Lower lobe of right lung (tissue), 2 donors: ENCODE results near the gene SEC31A. TPM values are rescaled to one million over a fixed set of nuclear protein-coding genes. Genes with fewer than 3 reads are reported as not detected.
A peak's percentile ranks its signal among the peaks of the same experiment; 100 is the strongest.
"Not testable (repeated sequence)": the region's sequence is repeated elsewhere in the genome, so short reads cannot be mapped to it uniquely, and the experiment has no call there.

Experiments used
- ATAC-seq, 2 donors: fragments of 200-7000 bp; cut with Tn5 transposase; one replicate each; pipeline ENCODE4 v1.9.1; 2020 to 2022; ENCODE audit warnings: mild to moderate bottlenecking in 2 of 2, moderate library complexity in 2 of 2
- DNase-seq: peaks from one replicate; pipeline ENCODE4 v3.0.0-alpha.2; 2020
- H3K27ac ChIP-seq: fragments of 200-600 bp; one replicate; pipeline ENCODE4 v1.8.0; 2022
- H3K27me3 ChIP-seq: fragments of 200-600 bp; one replicate; pipeline ENCODE4 v1.8.0; 2022; ENCODE audit warnings: low read depth
- H3K36me3 ChIP-seq: fragments of 200-600 bp; one replicate; pipeline ENCODE4 v1.8.0; 2022; ENCODE audit warnings: mild to moderate bottlenecking
- H3K4me1 ChIP-seq: fragments of 200-600 bp; one replicate; pipeline ENCODE4 v1.8.0; 2022
- H3K4me3 ChIP-seq: fragments of 200-600 bp; one replicate; pipeline ENCODE4 v1.8.0; 2022; ENCODE audit warnings: mild to moderate bottlenecking
- H3K9me3 ChIP-seq: fragments of 200-600 bp; one replicate; pipeline ENCODE4 v1.8.0; 2022
- intact Hi-C: fragments of 100-400 bp; cut with DNase I; formaldehyde crosslinking; loops from one replicate; pipeline ENCODE4 v1.11.0; 2022
- total RNA-seq: library from RNA; stranded (reverse); fragmentation: NEBNext Ultra II Directional; extraction: Animal tissue kit (Norgen Biotek cat#: 25700); gene quantifications from one replicate; pipeline ENCODE4 v1.2.1, GENCODE V29; 2021
- TF ChIP-seq, protein P1 (sequence below): fragments of 200-600 bp; IDR thresholded peaks from one replicate; pipeline ENCODE4 v1.8.0; 2022; ENCODE audit warnings: antibody characterized with exemption, mild to moderate bottlenecking
- donor health status: DM: no; HTN: yes; CAD: no; lungs with severe emphysema.

The SEC31A gene
- total RNA-seq, 1 donor from 2014 or later, result 183 TPM

DNA sequence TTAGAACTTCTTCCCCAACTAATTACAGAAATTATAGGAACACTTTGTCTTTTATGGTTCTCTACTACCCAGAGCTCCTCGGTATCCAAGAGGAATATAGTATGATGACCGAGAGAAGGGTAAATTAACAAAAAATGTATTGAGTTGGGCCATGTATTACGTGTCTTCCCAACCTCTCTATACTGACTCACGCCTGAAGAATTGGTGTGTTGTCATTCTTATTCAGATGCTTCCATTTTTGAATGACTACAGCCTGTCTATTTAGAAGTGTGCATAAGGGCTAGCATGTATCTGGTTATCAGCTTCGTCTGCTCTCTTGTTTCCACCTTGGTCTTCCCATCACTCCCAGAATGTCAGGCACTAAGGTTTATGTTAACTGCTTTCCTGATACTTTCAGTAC, 67.9 kb downstream of the SEC31A start:
- intact Hi-C loops, result no loop called here

DNA sequence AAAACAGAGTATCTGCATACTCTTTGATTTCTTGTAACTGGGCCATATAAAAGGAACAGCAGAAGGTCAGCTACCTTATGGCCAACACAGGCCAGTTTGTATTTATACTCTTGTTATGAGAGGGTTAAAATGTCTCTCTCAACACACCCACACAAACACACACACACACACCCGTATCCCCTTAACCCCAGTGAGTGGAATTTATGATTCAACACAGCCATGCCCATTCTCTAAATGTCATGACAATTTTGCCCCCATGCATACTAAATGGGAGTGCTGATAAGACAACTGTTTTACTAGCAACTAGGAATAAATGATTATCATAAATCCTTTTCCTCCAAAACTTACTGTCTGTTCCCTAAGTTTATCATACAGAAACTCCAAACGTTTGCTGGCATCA, 70.3 kb downstream of the SEC31A start:
- intact Hi-C loops, result no loop called here
- no peak for DNase-seq

More for the DNA sequence above, 67.9 kb downstream of the SEC31A start:
- Histone ChIP-seq H3K4me1 (no peaks in the 10 kb centered on the region), H3K36me3 (peaks cover 100% of the 10 kb centered on the region), H3K9me3 (no peaks in the 10 kb centered on the region), H3K27ac (no peak overlapping the region), H3K4me3 (no peak overlapping the region), H3K27me3 (no peaks in the 10 kb centered on the region)
- TF ChIP-seq, protein P1, sequence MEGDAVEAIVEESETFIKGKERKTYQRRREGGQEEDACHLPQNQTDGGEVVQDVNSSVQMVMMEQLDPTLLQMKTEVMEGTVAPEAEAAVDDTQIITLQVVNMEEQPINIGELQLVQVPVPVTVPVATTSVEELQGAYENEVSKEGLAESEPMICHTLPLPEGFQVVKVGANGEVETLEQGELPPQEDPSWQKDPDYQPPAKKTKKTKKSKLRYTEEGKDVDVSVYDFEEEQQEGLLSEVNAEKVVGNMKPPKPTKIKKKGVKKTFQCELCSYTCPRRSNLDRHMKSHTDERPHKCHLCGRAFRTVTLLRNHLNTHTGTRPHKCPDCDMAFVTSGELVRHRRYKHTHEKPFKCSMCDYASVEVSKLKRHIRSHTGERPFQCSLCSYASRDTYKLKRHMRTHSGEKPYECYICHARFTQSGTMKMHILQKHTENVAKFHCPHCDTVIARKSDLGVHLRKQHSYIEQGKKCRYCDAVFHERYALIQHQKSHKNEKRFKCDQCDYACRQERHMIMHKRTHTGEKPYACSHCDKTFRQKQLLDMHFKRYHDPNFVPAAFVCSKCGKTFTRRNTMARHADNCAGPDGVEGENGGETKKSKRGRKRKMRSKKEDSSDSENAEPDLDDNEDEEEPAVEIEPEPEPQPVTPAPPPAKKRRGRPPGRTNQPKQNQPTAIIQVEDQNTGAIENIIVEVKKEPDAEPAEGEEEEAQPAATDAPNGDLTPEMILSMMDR, result no peak
- ATAC-seq, result no peak
- DNase-seq, result no peak

DNA sequence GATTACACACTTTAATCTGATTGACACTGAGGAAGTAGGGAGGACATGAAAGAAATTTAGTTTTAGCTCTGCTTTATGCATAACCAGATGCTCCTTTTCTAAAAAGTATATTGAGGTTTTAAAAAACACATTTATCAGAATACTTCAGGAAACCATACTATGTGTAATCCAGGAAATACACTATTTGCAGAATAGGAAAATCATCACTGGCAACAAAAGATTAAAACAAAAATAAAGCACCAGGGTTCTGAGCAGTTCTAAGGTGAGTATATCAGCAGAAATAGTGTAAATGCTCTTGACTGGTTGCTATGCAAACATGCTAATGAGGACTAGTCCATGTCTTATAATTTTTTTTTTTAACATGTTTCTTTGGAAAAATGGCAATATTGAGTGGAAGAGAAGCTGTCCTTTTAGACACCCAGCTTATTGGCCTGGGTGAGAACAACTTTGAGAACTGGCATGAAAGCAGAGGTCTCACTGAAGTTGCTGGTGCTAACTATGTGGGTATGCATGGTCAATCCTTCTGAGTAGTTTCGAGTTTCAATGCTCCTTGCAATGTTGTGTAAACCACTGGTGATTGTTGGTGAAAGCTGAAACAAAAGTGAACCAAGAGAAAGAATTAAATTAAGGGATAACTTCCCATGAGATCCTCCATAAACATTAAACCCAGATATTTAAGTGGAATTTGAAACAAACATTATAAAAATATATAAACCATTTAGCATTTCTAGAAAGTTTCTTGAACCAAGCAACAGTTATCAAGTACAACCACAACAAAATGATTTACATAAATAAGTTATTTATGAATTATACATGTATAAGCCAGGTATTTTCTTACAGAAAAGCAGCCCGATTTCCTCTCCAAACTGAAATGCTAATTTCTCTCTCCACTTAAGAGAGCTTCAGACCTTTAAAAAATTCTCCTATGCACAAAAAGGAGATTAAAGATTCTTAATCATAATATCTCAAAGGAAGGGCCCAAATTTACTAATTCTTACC, 72.0 kb downstream of the SEC31A start:
- intact Hi-C loops, result no loop called here
- no peak for ATAC-seq
- no peak overlapping the region for H3K4me3 ChIP-seq
- no peaks in the 10 kb centered on the region for H3K9me3 ChIP-seq
- H3K27me3 ChIP-seq, result no peaks in the 10 kb centered on the region
- TF ChIP-seq, protein P1, result no peak
- peaks cover 75% of the 10 kb centered on the region for H3K36me3 ChIP-seq
- H3K27ac ChIP-seq, result no peak overlapping the region
- no peaks in the 10 kb centered on the region for H3K4me1 ChIP-seq
- no peak for DNase-seq

More for the DNA sequence above, 70.3 kb downstream of the SEC31A start:
- H3K4me1 ChIP-seq, result no peaks in the 10 kb centered on the region
- no peak overlapping the region for H3K4me3 ChIP-seq
- H3K27me3 ChIP-seq, result no peaks in the 10 kb centered on the region
- no peak overlapping the region for H3K27ac ChIP-seq
- peaks cover 92% of the 10 kb centered on the region for H3K36me3 ChIP-seq
- TF ChIP-seq, protein P1, result no peak
- no peak for ATAC-seq
- H3K9me3 ChIP-seq, result no peaks in the 10 kb centered on the region

DNA sequence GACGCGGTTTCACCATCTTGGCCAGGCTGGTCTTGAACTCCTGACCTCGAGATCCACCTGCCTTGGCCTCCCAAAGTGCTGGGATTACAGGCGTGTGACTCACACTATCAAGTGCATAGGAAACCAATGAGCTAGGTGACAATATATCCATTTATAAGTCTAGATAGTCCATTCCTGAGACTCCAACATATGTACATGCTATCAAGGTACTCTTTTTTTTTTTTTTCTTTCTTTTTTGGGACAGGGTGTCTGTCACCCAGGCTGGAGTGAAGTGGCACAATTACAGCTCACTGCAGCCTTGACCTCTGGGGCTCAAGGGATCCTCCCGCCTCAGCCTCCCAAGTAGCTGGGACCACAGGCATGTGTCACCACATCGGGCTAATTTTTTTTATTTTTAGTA, 74.1 kb downstream of the SEC31A start:
- H3K9me3 ChIP-seq, DNase-seq, ATAC-seq, H3K27me3 ChIP-seq, H3K27ac ChIP-seq, intact Hi-C loops, H3K4me1 ChIP-seq, H3K4me3 ChIP-seq: not testable (repeated sequence)
- H3K36me3 ChIP-seq, result peaks cover 54% of the 10 kb centered on the region

DNA sequence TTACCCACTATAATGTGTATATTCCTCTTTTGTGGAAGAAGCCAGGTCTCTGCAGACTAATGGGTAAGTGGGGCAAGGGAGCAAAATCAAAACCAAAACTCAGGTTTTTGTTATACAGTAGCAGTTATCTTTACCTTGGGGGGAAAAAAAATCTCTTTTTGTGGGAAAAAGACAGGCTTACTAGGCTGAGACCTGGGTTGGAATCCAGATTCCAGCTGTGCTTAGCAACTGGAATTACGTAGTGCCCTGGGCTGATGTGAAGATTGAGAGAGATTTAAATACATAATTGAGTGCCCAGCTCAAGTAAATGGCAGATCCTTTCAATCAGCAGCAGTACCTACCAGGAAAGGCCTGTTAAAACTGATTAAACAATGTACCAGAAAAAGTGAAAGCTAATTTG, 76.9 kb downstream of the SEC31A start:
- TF ChIP-seq, protein P1, result no peak
- intact Hi-C loops, result no loop called here
- Histone ChIP-seq H3K9me3 (no peaks in the 10 kb centered on the region), H3K27me3 (no peaks in the 10 kb centered on the region), H3K4me3 (no peak overlapping the region), H3K4me1 (no peaks in the 10 kb centered on the region), H3K27ac (no peak overlapping the region), H3K36me3 (peaks cover 26% of the 10 kb centered on the region)
- ATAC-seq (no peak), DNase-seq (no peak)

DNA sequence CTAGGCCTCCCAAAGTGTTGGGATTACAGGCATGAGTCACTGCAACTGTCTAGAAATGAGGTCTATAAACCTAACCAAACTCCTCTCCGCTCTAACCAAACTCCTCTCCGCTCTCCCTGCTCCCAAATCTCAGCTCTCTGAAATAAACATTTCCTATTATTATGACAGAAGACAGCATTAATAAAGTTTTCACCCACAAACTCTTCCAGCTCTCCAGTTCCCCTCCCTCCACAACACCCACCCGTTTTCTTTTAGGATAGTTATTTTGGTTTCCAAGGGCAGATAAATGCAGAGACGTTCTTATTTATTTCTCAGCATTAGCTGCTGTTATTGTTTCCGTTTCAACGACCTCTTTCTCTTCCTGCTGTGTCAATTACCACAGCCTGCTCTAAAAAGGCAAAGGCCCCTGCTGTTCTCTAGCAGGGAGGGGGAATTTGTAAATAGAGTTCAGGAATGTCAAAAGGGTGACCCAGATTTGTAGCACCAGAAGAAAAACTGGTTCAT, 79.1 kb downstream of the SEC31A start:
- Histone ChIP-seq H3K9me3 (no peaks in the 10 kb centered on the region), H3K27me3 (no peaks in the 10 kb centered on the region), H3K4me1 (no peaks in the 10 kb centered on the region), H3K4me3 (no peak overlapping the region), H3K36me3 (peaks cover 4% of the 10 kb centered on the region), H3K27ac (no peak overlapping the region)
- intact Hi-C loops, result no loop called here
- DNase-seq (no peak), ATAC-seq (peak; percentile 55 to 64)
- TF ChIP-seq, protein P1, result no peak
